ENCODE results near the gene GLIS2. TPM values are rescaled to one million over a fixed set of nuclear protein-coding genes. Genes with fewer than 3 reads are reported as not detected.

The GLIS2 gene
- total RNA-seq, 1 donor from 2014 or later, result 23.2 TPM

DNA sequence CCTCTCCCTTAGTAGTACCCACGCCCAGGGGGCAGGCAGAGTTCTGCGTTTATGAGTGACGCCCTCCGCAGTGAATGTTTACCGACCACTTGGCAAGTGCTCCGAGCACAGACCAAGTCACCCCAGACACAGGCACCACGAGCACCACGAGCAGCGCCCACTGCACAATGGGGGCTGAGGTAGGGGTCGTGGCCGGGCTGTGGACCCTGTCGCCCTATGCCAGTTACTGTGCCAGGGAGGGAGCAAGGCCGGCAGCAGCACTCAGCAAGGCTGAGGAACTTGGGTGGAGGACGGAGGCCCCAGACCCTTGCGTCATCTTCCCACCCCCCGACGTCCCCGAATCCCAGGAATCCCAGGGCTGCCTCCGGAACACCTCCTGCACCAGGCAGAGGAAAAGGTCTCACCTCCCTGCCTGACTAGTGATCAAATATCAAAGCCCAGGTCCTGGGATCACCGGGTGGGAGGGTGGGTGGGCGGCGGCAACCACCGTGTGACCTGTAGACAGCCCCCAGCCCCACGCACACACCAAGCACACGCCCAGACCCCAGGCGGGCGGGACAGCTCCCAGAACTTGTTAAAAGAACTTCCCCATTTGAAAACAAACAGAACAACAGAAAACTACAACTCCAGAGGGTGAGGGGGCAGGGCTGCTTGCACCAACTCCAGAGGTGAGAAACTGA is 61.2 kb downstream of the GLIS2 start:
- TF ChIP-seq, protein P1, sequence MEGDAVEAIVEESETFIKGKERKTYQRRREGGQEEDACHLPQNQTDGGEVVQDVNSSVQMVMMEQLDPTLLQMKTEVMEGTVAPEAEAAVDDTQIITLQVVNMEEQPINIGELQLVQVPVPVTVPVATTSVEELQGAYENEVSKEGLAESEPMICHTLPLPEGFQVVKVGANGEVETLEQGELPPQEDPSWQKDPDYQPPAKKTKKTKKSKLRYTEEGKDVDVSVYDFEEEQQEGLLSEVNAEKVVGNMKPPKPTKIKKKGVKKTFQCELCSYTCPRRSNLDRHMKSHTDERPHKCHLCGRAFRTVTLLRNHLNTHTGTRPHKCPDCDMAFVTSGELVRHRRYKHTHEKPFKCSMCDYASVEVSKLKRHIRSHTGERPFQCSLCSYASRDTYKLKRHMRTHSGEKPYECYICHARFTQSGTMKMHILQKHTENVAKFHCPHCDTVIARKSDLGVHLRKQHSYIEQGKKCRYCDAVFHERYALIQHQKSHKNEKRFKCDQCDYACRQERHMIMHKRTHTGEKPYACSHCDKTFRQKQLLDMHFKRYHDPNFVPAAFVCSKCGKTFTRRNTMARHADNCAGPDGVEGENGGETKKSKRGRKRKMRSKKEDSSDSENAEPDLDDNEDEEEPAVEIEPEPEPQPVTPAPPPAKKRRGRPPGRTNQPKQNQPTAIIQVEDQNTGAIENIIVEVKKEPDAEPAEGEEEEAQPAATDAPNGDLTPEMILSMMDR (IDR thresholded peaks at IDR 0.05; ENCODE audit: unreplicated experiment), result no peak
- peaks cover 36% of the 10 kb centered on the region for H3K4me1 Mint-ChIP-seq (ENCODE audit: low read depth)
- H3K9me3 Mint-ChIP-seq (ENCODE audit: low read depth), result no peaks in the 10 kb centered on the region
- H3K27ac Mint-ChIP-seq, result peak overlapping the region; percentile 29
- H3K27me3 Mint-ChIP-seq, result no peaks in the 10 kb centered on the region
- no peaks in the 10 kb centered on the region for H3K36me3 Mint-ChIP-seq (ENCODE audit: insufficient read depth)
- no peak for DNase-seq (ENCODE audit: low spot score, unreplicated experiment)
- peak overlapping the region; percentile 37 for H3K4me3 Mint-ChIP-seq (ENCODE audit: low read depth)

DNA sequence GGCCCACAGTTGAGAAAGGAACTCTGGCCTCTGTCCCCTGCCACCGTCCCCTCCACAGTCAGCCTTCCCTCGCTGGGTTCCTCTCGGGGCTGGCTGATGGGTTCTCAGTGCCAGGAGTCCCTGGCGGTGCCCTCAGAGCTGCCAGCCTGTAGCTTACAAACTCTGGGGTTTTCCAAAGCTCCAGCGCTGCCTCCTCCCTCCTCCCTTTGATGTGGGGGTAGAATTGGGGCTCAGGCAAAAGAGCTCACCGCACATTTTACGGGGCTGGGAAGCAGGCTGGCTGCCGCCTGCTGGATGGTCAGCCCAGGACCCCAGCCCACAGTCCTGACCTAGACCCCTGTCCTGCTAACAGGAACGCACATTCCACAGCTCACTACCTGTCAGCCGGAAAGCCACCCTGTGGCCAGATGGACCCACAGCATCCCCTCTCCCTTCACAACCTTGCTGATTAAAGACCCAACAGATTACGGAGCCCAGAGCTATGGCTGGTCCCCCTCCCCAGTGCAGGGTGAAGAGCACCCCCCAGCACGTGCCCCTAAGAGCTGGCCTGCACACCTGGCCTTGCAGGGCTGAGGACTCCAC is 61.8 kb downstream of the GLIS2 start:
- Mint-ChIP-seq H3K27me3 (no peaks in the 10 kb centered on the region), H3K4me3 (ENCODE audit: low read depth) (no peak overlapping the region), H3K4me1 (ENCODE audit: low read depth) (peaks cover 35% of the 10 kb centered on the region), H3K27ac (peak overlapping the region; percentile 77), H3K9me3 (ENCODE audit: low read depth) (no peaks in the 10 kb centered on the region), H3K36me3 (ENCODE audit: insufficient read depth) (no peaks in the 10 kb centered on the region)
- TF ChIP-seq, protein P1 (IDR thresholded peaks at IDR 0.05; ENCODE audit: unreplicated experiment), result peak; percentile 48
- no peak for DNase-seq (ENCODE audit: low spot score, unreplicated experiment)

DNA sequence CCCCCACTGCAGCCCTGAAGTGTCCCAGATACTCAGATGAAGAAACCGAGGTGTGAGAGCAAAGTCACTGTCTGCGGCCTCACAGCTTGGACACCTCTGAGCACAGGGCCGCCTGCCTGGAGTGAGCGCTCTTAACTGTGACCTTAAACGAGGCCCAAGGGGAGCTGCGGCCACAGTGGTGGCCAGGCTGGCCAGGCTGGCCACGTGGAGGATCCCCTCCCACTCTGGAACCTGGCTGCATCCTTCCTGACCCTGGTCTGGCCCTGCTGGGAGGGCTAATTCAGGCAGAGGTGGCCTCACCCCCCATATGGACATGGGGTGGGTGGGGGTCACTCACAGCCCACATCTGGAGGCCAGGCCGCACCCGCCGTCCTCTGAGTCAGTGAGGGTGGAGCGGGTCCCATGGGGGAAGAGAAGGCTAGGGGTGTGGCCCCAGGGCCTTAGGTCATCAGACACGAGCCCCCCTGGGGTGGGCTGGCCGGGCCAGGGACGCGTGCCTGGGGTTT is 62.3 kb downstream of the GLIS2 start:
- no peak overlapping the region for H3K4me3 Mint-ChIP-seq (ENCODE audit: low read depth)
- H3K4me1 Mint-ChIP-seq (ENCODE audit: low read depth), result peaks cover 33% of the 10 kb centered on the region
- H3K27me3 Mint-ChIP-seq, result no peaks in the 10 kb centered on the region
- no peaks in the 10 kb centered on the region for H3K9me3 Mint-ChIP-seq (ENCODE audit: low read depth)
- peak overlapping the region; percentile 77 for H3K27ac Mint-ChIP-seq
- TF ChIP-seq, protein P1 (IDR thresholded peaks at IDR 0.05; ENCODE audit: unreplicated experiment), result no peak
- DNase-seq (ENCODE audit: low spot score, unreplicated experiment), result no peak
- no peaks in the 10 kb centered on the region for H3K36me3 Mint-ChIP-seq (ENCODE audit: insufficient read depth)

DNA sequence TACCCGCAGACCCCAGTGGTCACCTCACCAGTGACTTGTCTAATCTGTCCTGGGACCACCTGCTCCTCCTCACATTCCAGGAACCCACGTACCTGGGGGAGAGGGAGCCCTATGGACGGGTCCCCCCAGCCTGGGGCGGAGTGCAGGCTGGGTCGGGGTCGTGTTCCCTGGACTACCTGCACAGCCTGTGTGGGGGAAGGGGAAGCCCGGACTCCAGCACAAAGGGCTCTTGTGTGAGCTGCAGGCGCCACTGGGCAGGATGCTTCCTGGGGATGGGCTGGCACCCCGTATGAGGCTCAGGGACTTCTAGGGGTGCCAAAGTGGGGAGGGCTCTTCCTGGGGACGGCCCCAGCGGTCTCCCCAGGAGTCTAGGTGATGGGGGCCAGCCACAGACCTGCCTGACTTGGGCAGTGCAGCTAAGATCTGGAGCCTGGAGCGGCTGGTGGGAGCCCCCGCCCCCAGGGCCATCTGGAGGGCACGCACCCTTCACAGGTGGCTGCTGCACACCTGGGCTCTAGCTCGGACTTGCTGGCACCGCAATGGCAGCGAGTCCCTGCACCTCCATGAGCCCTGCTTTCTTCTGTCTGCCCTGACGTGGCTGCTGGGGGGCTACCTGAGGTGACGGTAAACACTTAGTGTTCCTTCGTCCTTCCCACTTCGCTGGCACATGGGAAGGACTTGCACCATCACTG is 63.3 kb downstream of the GLIS2 start:
- no peak overlapping the region for H3K4me3 Mint-ChIP-seq (ENCODE audit: low read depth)
- peaks cover 28% of the 10 kb centered on the region for H3K4me1 Mint-ChIP-seq (ENCODE audit: low read depth)
- DNase-seq (ENCODE audit: low spot score, unreplicated experiment), result no peak
- TF ChIP-seq, protein P1 (IDR thresholded peaks at IDR 0.05; ENCODE audit: unreplicated experiment), result no peak
- H3K27ac Mint-ChIP-seq, result peak overlapping the region; percentile 41
- H3K9me3 Mint-ChIP-seq (ENCODE audit: low read depth), result no peaks in the 10 kb centered on the region
- no peaks in the 10 kb centered on the region for H3K27me3 Mint-ChIP-seq
- H3K36me3 Mint-ChIP-seq (ENCODE audit: insufficient read depth), result no peaks in the 10 kb centered on the region

Measured in progenitor cell of endocrine pancreas (in vitro differentiated cells).